GM19193 (cell line): Measurements from ENCODE around the gene BOC.

ENCODE experiments used
- POLR2A ChIP-seq: IDR thresholded peaks from 4 replicates; pipeline ENCODE4 v1.6.1; 2011; ENCODE audit not compliant: insufficient read depth, insufficient read length; ENCODE audit errors: extremely low read depth

BOC gene

DNA sequence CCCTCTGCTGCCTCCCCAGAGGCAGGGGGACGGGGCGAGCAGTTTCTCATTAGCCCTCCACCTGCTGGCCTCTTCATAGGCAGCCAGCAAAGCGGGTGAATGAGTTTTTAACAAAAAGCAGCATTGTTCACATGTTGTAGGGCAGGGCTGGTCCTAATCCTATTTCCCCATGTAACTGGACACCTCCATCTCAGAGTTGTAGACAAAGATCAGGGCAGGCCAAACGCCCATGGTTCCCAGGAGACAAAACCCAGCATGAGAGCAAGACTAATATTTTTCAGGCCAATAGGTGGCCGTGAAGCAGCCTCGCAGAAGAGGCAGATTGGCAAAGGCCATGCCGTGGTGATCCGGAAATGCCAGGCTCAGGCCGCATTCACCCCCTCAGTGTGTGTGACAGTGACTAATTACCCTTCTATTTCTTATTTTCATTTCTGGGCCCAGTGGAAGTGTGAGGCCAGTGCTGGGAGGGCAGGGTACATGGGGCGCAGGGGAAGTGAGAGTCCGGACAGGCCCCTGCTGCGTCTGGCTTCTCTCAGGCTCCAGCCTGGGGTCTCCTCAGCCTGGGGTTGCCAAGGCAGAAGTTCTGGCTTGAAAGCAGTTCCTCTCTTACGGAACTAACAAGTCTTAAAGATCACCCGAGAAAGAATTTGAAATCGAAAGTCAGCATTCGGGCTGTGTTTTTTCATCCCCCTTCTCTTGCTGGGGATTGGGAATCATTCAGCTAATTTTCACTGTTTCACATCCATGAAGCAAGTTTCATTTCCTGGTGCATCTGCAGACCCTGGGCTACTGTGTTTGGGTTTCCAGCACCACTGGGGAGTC is 64.8 kb downstream of the BOC start:
- no peak for TF ChIP-seq POLR2A

DNA sequence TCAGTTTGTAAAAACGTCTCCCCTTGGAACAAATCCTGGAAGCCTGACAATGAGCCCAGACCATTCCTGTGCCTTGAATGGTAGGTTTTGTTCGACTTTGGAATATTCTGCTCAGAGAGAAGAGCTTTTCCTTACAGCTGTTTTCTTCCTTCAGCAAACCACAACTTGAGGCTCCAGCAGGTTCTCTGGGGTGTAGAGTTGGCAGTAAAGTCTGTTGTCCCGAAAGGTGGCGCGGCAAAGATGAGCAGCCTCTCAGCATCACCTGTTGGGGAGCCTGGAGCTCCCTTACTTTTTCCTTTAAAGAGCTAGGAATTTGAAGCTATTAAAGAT is 65.4 kb downstream of the BOC start:
- no peak for TF ChIP-seq POLR2A

DNA sequence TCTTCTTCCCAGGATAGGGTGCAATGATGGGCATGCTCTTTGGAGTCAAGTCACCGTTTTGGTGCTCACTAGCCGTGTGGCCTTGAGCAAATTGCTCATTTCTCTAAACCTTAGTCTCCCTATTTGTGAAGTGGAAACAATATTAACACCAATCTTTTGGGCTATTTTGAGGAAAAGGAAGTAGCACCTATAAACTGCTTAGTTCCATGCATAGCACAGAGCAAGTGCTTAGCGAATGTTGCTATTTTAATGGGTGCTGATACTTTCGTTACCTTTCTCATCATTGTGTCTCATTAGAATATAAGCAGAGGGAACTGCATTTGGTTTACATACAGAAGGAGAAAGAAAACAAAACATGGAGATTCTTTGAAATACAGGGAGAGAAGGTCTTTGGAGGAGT is 66.1 kb downstream of the BOC start:
- TF ChIP-seq POLR2A = no peak

DNA sequence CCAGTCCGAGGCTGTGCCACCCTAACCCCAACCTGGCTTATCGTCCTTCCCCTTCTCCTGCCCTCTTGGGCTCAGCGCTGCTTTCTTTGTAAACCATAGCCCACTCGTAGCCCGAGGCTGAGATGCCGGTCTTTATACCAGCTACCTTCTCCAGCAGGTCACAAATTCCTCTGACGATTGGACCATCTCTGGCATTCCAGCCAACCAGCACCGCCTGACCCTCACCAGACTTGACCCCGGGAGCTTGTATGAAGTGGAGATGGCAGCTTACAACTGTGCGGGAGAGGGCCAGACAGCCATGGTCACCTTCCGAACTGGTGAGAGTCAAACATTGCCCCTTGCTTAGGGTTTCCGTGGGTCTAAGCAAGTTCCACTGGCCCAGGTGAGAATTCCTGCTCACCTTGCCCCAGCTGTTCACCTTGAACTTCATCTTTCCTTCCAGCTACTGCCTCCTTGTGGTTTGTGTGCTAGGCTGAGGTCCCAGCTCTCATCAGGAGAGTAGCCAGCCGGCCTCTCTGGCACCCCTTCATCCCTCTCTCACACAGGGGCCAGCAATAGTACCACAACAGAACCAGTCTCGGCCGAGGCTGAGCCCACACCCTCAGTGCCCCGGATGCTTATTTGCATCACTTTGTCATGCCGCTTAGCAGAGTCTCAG is 66.7 kb downstream of the BOC start:
- TF ChIP-seq POLR2A = no peak

DNA sequence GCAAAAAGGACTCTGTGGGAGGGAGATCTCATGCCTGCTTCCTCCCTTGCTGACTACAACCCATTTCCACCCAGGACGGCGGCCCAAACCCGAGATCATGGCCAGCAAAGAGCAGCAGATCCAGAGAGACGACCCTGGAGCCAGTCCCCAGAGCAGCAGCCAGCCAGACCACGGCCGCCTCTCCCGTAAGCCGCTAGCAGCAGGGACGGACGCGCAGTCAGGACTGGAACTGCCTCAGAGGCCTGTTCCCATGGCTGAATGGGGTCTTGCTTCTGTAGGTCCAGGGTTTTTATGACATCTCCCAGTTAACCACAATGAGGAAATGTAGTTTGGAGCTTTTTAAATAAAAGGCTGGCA is 67.2 kb downstream of the BOC start:
- no peak for TF ChIP-seq POLR2A

DNA sequence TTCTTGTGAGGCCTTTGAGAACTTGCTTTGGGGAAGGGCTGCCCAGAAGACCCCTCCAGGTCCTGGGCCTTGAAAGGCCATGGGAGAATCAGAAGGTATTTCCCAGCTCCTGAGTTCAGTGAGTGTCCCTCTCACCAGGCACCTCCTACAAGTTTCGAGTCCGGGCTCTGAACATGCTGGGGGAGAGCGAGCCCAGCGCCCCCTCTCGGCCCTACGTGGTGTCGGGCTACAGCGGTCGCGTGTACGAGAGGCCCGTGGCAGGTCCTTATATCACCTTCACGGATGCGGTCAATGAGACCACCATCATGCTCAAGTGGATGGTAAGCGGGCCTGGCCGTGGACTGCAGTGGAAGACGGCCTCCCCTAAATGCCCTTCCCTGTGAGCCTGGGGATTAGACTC is 68.3 kb downstream of the BOC start:
- no peak for TF ChIP-seq POLR2A

DNA sequence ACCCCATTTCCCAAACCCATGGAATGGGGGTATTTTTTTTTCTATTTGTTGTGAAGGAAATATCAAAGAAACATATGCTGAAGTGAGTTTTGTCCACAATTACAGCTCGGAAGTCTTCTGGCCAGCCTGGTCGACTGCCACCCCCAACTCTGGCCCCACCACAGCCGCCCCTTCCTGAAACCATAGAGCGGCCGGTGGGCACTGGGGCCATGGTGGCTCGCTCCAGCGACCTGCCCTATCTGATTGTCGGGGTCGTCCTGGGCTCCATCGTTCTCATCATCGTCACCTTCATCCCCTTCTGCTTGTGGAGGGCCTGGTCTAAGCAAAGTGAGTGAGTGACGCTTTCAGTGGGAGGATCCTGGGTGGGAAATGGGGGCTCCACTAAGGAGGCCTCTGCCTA is 71.9 kb downstream of the BOC start:
- TF ChIP-seq POLR2A = no peak

DNA sequence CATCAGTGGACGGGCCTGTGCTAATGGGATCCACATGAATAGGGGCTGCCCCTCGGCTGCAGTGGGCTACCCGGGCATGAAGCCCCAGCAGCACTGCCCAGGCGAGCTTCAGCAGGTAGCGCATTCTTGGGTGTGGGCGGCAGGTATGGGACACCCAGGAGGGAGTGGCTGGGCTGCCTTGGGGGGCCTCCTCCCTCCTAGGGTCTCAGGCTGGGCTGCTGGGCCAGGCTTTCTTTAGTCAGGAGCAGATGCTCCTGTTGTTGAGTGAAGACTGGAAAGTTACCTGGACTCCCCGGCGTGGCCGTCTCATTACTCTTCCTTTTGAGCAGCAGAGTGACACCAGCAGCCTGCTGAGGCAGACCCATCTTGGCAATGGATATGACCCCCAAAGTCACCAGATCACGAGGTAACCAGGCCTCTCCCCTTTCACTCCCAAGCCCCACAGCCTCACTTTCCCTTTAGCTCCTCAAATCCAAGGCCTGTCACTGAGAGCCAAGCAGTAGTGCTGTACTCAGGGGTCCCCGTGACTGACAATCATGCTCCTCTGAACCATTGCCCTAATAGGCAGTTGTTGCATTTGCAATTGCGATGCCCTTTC is 73.2 kb downstream of the BOC start:
- TF ChIP-seq POLR2A = no peak

DNA sequence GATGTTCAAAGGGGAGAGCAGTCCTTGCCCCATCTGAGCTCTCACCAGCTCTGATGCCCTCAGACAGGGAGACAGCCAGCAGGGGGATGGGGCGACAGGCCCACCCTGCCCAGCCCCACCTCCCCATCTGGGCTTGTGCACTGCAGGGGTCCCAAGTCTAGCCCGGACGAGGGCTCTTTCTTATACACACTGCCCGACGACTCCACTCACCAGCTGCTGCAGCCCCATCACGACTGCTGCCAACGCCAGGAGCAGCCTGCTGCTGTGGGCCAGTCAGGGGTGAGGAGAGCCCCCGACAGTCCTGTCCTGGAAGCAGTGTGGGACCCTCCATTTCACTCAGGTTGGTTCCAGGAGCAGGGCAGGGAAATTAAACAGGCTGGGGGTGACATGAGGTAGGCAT is 73.9 kb downstream of the BOC start:
- no peak for TF ChIP-seq POLR2A

DNA sequence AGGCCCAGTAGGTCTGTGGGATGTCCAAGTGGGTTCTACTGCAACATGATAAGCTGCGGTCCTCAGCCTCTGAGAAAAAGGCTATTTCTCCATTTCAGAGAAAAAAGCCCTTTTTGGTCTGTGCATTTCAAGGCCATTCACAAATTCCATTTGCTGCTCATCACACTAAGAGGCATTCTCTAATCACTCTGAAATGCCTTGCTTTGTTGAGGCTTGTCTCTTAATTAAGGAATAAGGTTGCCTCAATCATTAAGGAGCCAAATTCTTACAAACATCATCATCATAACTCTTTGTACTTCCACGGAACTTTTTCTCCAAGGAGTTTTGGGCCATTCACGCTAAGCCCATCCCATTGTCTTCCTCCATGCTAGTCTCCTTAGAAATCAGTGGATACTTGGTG is 74.4 kb downstream of the BOC start:
- no peak for TF ChIP-seq POLR2A

DNA sequence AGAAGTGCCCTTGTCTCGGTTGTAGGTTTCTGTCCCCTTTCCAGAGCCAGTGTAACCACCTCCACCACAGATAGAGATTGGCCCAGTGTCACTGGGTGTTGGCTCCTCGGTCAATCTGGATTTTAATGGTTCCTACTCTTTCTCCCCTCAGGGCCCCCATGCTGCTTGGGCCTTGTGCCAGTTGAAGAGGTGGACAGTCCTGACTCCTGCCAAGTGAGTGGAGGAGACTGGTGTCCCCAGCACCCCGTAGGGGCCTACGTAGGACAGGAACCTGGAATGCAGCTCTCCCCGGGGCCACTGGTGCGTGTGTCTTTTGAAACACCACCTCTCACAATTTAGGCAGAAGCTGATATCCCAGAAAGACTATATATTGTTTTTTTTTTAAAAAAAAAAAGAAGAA is 75.2 kb downstream of the BOC start:
- no peak for TF ChIP-seq POLR2A

DNA sequence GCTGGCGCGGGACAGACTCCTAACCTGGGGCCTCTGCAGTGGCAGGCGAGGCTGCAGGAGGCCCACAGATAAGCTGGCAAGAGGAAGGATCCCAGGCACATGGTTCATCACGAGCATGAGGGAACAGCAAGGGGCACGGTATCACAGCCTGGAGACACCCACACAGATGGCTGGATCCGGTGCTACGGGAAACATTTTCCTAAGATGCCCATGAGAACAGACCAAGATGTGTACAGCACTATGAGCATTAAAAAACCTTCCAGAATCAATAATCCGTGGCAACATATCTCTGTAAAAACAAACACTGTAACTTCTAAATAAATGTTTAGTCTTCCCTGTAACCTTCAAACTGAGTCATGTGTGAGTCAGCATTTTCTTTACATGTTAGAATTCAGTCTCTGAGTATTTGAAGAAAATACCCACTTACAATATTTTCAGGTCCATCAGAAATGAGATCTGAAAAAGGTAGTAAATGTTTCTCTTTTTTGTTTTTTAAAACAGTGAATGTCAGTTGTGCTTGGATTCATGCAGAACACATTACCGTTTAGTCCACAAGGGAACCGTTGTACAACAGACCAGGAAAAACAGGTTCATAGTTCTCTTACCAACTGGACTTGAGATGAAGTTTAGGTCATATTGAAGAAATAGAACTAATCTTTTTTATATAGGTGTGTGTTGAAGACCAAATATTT is 75.9 kb downstream of the BOC start:
- no peak for TF ChIP-seq POLR2A

DNA sequence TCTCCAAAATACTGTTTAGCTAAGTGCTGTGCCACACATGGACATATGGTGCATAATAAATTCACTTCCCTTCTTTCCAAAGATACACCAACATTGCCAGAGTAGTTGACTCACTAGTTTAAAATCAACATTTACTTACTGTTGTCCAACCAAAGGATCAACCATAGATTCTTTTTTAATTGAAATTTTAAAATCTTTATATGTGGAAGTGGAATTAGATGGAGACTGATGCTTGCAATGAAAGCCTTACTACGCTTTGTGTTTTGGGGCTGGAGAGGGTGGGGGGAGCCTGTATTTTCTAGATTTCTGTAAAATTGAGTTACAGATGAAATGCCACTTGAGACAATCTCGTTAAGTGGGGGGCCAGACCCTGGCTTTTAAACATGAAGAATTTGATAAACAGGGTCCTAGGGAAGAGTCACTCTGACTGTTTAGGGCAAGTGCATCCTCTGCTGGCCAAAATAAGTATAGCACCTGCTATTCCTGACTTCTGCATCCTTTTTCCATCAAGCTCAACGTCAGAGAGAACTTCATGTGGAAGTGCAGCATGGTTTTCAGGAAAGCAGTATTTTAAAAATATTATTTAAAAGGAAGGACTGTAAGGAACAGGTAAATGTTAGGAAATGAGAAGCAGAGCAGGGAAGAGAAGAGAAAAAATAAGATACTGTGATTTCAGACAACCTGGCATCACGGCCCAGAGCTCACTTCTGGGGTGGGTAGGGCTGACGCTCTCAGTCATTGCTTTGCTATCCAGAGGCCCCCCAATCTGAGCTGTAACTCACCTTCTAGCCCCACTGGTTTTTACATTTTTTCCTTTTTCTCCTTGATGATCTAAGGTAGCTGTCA is 76.7 kb downstream of the BOC start:
- TF ChIP-seq POLR2A = no peak

DNA sequence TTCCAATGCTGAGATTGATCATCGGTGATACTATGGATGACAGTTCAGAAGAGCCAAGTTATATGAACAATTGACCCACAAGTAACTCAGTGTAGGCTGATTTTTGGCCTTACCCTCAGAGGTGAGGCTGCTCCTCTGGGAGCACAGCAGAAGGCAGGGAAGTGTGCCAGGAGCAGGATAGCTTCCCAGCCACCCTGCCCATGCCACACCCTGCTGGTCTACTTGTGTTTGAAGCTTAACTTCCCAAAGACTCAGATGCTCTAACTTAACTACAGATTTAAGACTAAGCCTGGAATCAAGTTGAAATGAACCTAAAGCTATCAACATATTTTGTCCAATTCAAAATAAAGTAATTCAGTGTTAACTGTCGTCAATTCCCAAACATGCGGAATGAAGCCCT is 77.5 kb downstream of the BOC start:
- TF ChIP-seq POLR2A = no peak

DNA sequence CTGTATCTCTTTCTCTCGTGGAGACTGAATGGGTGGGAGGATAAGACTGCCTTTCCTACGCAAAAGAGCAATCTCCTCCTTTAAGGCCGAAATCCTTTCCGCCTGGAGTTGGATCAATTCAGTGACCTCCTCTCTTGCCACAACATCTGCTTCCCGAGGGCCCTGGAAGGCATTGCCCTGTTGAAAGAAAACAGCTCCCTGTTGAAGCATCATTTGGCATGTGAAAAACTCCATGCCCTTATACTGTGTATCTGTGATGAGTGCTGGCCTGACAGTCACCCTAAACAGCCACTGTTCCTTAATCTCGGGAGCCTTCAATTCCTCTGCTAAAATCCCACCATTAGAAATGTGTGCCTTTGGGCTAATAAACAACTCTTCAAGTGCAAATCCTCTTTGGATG is 80.2 kb downstream of the BOC start:
- TF ChIP-seq POLR2A = no peak
